Mucosa of descending colon (tissue), 3 donors: Measurements from ENCODE around the gene ZFAND3. TPM values are rescaled to one million over a fixed set of nuclear protein-coding genes. Genes with fewer than 3 reads are reported as not detected.

Experiments
- ATAC-seq: fragments of 200-7000 bp; cut with Tn5 transposase; one replicate; pipeline ENCODE4 v1.9.1; 2020; ENCODE audit warnings: mild to moderate bottlenecking, moderate library complexity
- DNase-seq, 3 donors: peaks; one replicate each; pipeline ENCODE4 v3.0.0-alpha.2; 2020
- H3K36me3 ChIP-seq: fragments of 200-600 bp; one replicate; pipeline ENCODE4 v1.8.0; 2021; ENCODE audit warnings: low read depth, mild to moderate bottlenecking
- H3K4me1 ChIP-seq: fragments of 200-600 bp; one replicate; pipeline ENCODE4 v1.8.0; 2021; ENCODE audit warnings: low read depth, mild to moderate bottlenecking
- H3K4me3 ChIP-seq: fragments of 200-600 bp; one replicate; pipeline ENCODE4 v1.8.0; 2021; ENCODE audit warnings: mild to moderate bottlenecking
- H3K9me3 ChIP-seq: fragments of 200-600 bp; one replicate; pipeline ENCODE4 v1.8.0; 2021; ENCODE audit warnings: mild to moderate bottlenecking
- CTCF ChIP-seq: fragments of 200-600 bp; IDR thresholded peaks from one replicate; pipeline ENCODE4 v1.8.0; 2022; ENCODE audit warnings: antibody characterized with exemption, mild to moderate bottlenecking
- intact Hi-C, 2 donors: fragments of 100-400 bp; cut with DNase I in 1 of 2; cut with micrococcal nuclease in 1 of 2; formaldehyde crosslinking; loops; one replicate each; pipeline versions ENCODE4 v1.11.0 to v1.11.1; 2022; cut with DNase I, micrococcal nuclease
- total RNA-seq, 3 donors: library from RNA; stranded (reverse); fragmentation: NEBNext Ultra II Directional in 2 of 3; extraction: Animal tissue kit (Norgen Biotek cat#: 25700) in 2 of 3; gene quantifications; one replicate each; pipeline versions ENCODE4 v1.2.1 to v1.2.4, GENCODE V29; 2021 to 2023
- donor health status: DM: no; HTN: no; CAD: no; lungs with moderate emphysema.
- donor health status: DM: no; HTN: no; CAD: no.
- donor health status: DM: no; HTN: yes; CAD: no.

The ZFAND3 gene
- total RNA-seq, 3 donors from 2014 or later: 63.9 to 84.0 (median 82.2) TPM

GRCh38 chr6:37994223-37994622 is 174.7 kb downstream of the ZFAND3 start:
- H3K36me3 ChIP-seq: no peaks in the 10 kb centered on the region
- no peaks in the 10 kb centered on the region for H3K4me1 ChIP-seq
- intact Hi-C loops: no loop called here
- DNase-seq (no peak), ATAC-seq (no peak)
- TF ChIP-seq CTCF: no peak
- no peak overlapping the region for H3K4me3 ChIP-seq
- no peaks in the 10 kb centered on the region for H3K9me3 ChIP-seq

GRCh38 chr6:37998366-37998765 is 178.8 kb downstream of the ZFAND3 start:
- no peak for TF ChIP-seq CTCF

DNA sequence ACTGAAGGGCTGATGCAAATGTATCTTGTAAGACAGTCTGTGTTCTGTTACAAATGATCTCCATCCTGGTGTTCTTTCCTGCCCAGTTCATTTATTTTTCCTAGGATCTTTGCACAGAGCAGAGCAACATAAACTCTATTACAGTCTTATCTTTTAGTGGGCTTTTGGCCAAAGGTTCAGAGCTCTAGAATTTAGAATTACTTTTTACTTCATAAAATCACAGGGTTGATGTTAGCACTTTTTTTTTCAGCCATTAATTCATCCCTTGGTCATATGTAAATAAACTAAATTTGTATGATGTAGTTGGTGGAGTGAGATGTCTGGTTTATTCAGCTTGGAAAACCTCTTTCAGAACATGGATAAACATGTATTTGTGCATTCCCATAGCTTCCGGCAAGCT is 181.9 kb downstream of the ZFAND3 start:
- no peak for ATAC-seq
- intact Hi-C loops: no loop called here
- no peaks in the 10 kb centered on the region for H3K9me3 ChIP-seq
- TF ChIP-seq CTCF: no peak
- no peak overlapping the region for H3K4me3 ChIP-seq
- H3K4me1 ChIP-seq: no peaks in the 10 kb centered on the region
- H3K36me3 ChIP-seq: no peaks in the 10 kb centered on the region
- DNase-seq: no peak

More at GRCh38 chr6:37998366-37998765, 178.8 kb downstream of the ZFAND3 start:
- intact Hi-C loops: no loop called here
- H3K4me3 ChIP-seq: no peak overlapping the region
- no peaks in the 10 kb centered on the region for H3K9me3 ChIP-seq
- ATAC-seq (no peak), DNase-seq (no peak)
- H3K4me1 ChIP-seq: no peaks in the 10 kb centered on the region
- H3K36me3 ChIP-seq: no peaks in the 10 kb centered on the region

DNA sequence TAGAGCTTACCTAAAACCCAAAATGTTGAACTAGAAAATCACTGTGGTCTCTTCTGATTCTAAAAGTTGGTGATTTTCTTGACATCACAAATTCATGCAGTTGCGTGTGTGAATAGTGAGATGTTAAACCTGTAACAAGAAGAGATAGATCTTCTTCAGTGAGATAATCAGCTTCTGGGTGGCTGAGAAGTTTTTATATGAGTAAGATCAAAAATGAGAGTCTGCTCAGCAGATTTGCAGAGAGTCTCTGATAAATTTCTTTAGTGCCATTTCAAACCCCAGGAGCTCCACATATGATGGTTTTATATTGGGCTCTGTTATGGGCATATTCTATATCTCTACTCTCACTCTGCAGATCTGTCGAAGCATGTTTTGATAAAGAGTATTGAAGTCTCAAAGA is 185.4 kb downstream of the ZFAND3 start:
- intact Hi-C loops: no loop called here
- no peak for TF ChIP-seq CTCF
- Histone ChIP-seq H3K4me1 (no peaks in the 10 kb centered on the region), H3K9me3 (no peaks in the 10 kb centered on the region), H3K4me3 (no peak overlapping the region), H3K36me3 (no peaks in the 10 kb centered on the region)
- no peak for ATAC-seq
- DNase-seq: no peak

DNA sequence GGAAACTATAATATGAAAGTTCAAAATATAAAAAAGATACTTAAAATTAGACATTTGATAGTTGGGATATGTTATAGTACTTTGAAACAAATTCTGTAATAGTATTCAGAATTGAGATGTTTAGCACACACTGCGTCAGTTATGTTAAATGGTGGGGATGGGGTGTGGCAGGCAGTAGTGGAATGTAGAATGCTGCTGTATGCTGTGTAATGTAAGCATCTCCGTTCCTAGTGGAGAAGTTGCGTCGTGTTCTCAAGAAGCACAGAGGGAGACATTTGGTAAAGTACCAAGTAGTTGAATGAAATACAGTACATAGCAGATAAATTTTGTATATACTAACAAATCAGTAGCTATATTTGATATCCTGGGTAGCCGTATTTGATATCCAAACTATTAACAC is 192.4 kb downstream of the ZFAND3 start:
- Histone ChIP-seq H3K4me3 (no peak overlapping the region), H3K36me3 (no peaks in the 10 kb centered on the region), H3K4me1 (peaks cover under 1% of the 10 kb centered on the region), H3K9me3 (peaks cover 7% of the 10 kb centered on the region)
- no peak for ATAC-seq
- no peak for DNase-seq
- intact Hi-C loops: no loop called here
- TF ChIP-seq CTCF: no peak

- TF ChIP-seq CTCF: no peak
- H3K36me3 ChIP-seq: no peaks in the 10 kb centered on the region
- peaks cover 6% of the 10 kb centered on the region for H3K4me1 ChIP-seq
- DNase-seq: no peak
- intact Hi-C loops: no loop called here
- H3K4me3 ChIP-seq: no peak overlapping the region
- H3K9me3 ChIP-seq: peaks cover 7% of the 10 kb centered on the region
- ATAC-seq: peak; percentile 65
Observed at GRCh38 chr6:38012573-38012972, 193.0 kb downstream of the ZFAND3 start.
